ENCODE data around the gene NDUFV1. TPM values are rescaled to one million over a fixed set of nuclear protein-coding genes. Genes with fewer than 3 reads are reported as not detected.

Gene NDUFV1
- 115 TPM for total RNA-seq (2013)
- polyA plus RNA-seq (100 to 1,000 TPM in 1 of 3 donors, 10 to 100 TPM in 2; 71.6 to 174 (median 72.1) TPM), polyA minus RNA-seq (76.8 and 87.9 TPM in 2 replicates), total RNA-seq (7.1 to 52.6 (median 42.9) reads per million in 11 experiments)

- Mint-ChIP-seq H3K36me3 (peaks cover 31 to 33% of the 10 kb centered on the region in 2 donors), H3K27ac (peak within 1 kb of the TSS; percentile 76 to 94 (median 82)), H3K4me1 (peaks cover 11% of the 10 kb centered on the region), H3K9me3 (peaks cover 2 to 6% (median 4%) of the 10 kb centered on the region in 7 donors), H3K27me3 (ENCODE audit: low read depth in 3 of 3) (peaks cover 2 to 8% (median 3%) of the 10 kb centered on the region in 3 donors), H3K4me3 (peak within 1 kb of the TSS; percentile 82 to 96)
- no peaks in the 10 kb centered on the region for H4K20me1 ChIP-seq (ENCODE audit: insufficient read depth, low read length)
- peak within 1 kb of the TSS; percentile 88 for H2AFZ ChIP-seq (ENCODE audit: insufficient read depth, low read depth, low read length, poor library complexity, severe bottlenecking)
- peak within 1 kb of the TSS; percentile 77 for H3K9ac ChIP-seq (ENCODE audit: insufficient read depth, low read length, poor library complexity, severe bottlenecking)
- TF ChIP-seq CTCF (IDR thresholded peaks at IDR 0.05): peak; percentile 80
- peak within 1 kb of the TSS; percentile 85 for H3K4me2 ChIP-seq (replicated peaks; ENCODE audit: extremely low read depth, low read length, poor library complexity, severe bottlenecking)
- H3K4me3 ChIP-seq (replicated peaks in 1 of 3; ENCODE audit: low read depth in 2 of 3, low read length in 3 of 3): peak within 1 kb of the TSS; percentile 63 to 85 (median 74)
- H3K9me3 ChIP-seq (replicated peaks in 1 of 2; ENCODE audit: control insufficient read depth in 1 of 2, insufficient read depth in 1 of 2, low read length in 2 of 2): no peaks in the 10 kb centered on the region
- H3K36me3 ChIP-seq (replicated peaks in 1 of 2; ENCODE audit: control insufficient read depth in 1 of 2, insufficient read depth in 2 of 2, low read length in 2 of 2): peaks cover 32 to 34% of the 10 kb centered on the region in 2 donors
- intact Hi-C loops (cut with micrococcal nuclease): loop anchor here (5.0 kb wide), 1 partner anchor 34 kb away; no protein-coding TSS in a partner anchor
- no peaks in the 10 kb centered on the region for H3K27me3 ChIP-seq (ENCODE audit: control insufficient read depth in 2 of 2, insufficient read depth in 2 of 2, low read length in 2 of 2)
- WGBS (ENCODE audit: insufficient coverage): under 1% methylated on average over 69 of the region's 69 CpGs
- peaks cover 14 to 20% of the 10 kb centered on the region in 2 donors for H3K4me1 ChIP-seq (ENCODE audit: control insufficient read depth in 1 of 2, insufficient read depth in 2 of 2, low read length in 2 of 2)
- peaks cover 13% of the 10 kb centered on the region for H3K79me2 ChIP-seq (ENCODE audit: insufficient read depth, low read length)
- DNase-seq: peak; percentile 87 to 92 (median 90)
- peak within 1 kb of the TSS; percentile 25 to 85 for H3K27ac ChIP-seq (ENCODE audit: low read depth in 1 of 2, low read length in 2 of 2)
Observed at GRCh38 chr11:67606492-67607295, at the start of gene NDUFV1. TSS of gene NDUFV1 (plus strand) at chr11:67606936. CDS start at chr11:67607005, 69 bp downstream.

- no peak overlapping the region for H3K27ac ChIP-seq (ENCODE audit: low read depth in 1 of 2, low read length in 2 of 2)
- Mint-ChIP-seq H3K27ac (no peak overlapping the region), H3K4me3 (no peak overlapping the region), H3K27me3 (ENCODE audit: low read depth in 3 of 3) (peaks cover 3 to 13% (median 11%) of the 10 kb centered on the region in 3 donors), H3K36me3 (no peaks in the 10 kb centered on the region), H3K9me3 (no peaks in the 10 kb centered on the region), H3K4me1 (no peaks in the 10 kb centered on the region)
- H4K20me1 ChIP-seq (ENCODE audit: insufficient read depth, low read length): no peaks in the 10 kb centered on the region
- H3K79me2 ChIP-seq (ENCODE audit: insufficient read depth, low read length): no peaks in the 10 kb centered on the region
- 92% methylated on average over 9 of the region's 19 CpGs for WGBS (ENCODE audit: insufficient coverage)
- H3K4me3 ChIP-seq (replicated peaks in 1 of 3; ENCODE audit: low read depth in 2 of 3, low read length in 3 of 3): no peak overlapping the region
- H3K36me3 ChIP-seq (replicated peaks in 1 of 2; ENCODE audit: control insufficient read depth in 1 of 2, insufficient read depth in 2 of 2, low read length in 2 of 2): no peaks in the 10 kb centered on the region
- no peak overlapping the region for H2AFZ ChIP-seq (ENCODE audit: insufficient read depth, low read depth, low read length, poor library complexity, severe bottlenecking)
- no peak for TF ChIP-seq CTCF (IDR thresholded peaks at IDR 0.05)
- intact Hi-C loops (cut with micrococcal nuclease): no loop called here
- H3K27me3 ChIP-seq (ENCODE audit: control insufficient read depth in 2 of 2, insufficient read depth in 2 of 2, low read length in 2 of 2): no peaks in the 10 kb centered on the region
- H3K4me2 ChIP-seq (replicated peaks; ENCODE audit: extremely low read depth, low read length, poor library complexity, severe bottlenecking): no peak overlapping the region
- H3K4me1 ChIP-seq (ENCODE audit: control insufficient read depth in 1 of 2, insufficient read depth in 2 of 2, low read length in 2 of 2): no peaks in the 10 kb centered on the region
- no peak for DNase-seq
- H3K9me3 ChIP-seq (replicated peaks in 1 of 2; ENCODE audit: control insufficient read depth in 1 of 2, insufficient read depth in 1 of 2, low read length in 2 of 2): no peaks in the 10 kb centered on the region
- H3K9ac ChIP-seq (ENCODE audit: insufficient read depth, low read length, poor library complexity, severe bottlenecking): no peak overlapping the region
Observed at GRCh38 chr11:67558084-67558772, 48.5 kb upstream of the NDUFV1 start.
